Fibroblast of lung (primary cell): ENCODE measurements around the gene MEIS2. TPM values are rescaled to one million over a fixed set of nuclear protein-coding genes. Genes with fewer than 3 reads are reported as not detected.

Source experiments
- DNase-seq, 2 donors: peaks; one replicate each; pipeline versions ENCODE4 v3.0.0 to v3.0.0-alpha.2; 2010; ENCODE audit warnings: low read depth in 2 of 2
- H2AFZ ChIP-seq: 2 replicates; pipeline ENCODE4 v1.5.1; 2012; ENCODE audit warnings: low read length, control low read depth, inconsistent platforms
- H3K27ac ChIP-seq: 2 replicates; pipeline ENCODE4 v1.5.1; 2011; ENCODE audit warnings: low read length, control low read depth; ENCODE audit not compliant: insufficient read depth
- H3K27me3 ChIP-seq: 2 replicates; pipeline ENCODE4 v1.5.1; 2011; ENCODE audit warnings: mild to moderate bottlenecking, low read length; ENCODE audit not compliant: control insufficient read depth, insufficient read depth
- H3K36me3 ChIP-seq: 2 replicates; pipeline ENCODE4 v1.5.1; 2011; ENCODE audit warnings: low read length; ENCODE audit not compliant: control insufficient read depth, insufficient read depth
- H3K4me1 ChIP-seq: 2 replicates; pipeline ENCODE4 v1.5.1; 2011; ENCODE audit warnings: low read length; ENCODE audit not compliant: control insufficient read depth, insufficient read depth; ENCODE audit errors: extremely low read depth
- H3K4me2 ChIP-seq: 2 replicates; pipeline ENCODE4 v1.5.1; 2011; ENCODE audit warnings: low read length, control low read depth; ENCODE audit not compliant: insufficient read depth; ENCODE audit errors: extremely low read depth
- H3K4me3 ChIP-seq, 4 experiments: fragments of 200-600 bp in 1 of 4; sonication (generic) in 1 of 4; replicated peaks in 1 of 4; 2 replicates each; pipeline ENCODE4 v1.5.1; 2011 to 2016; ENCODE audit warnings: low read length in 4 of 4, low read depth in 3 of 4, mild to moderate bottlenecking in 3 of 4, control low read depth in 2 of 4, inconsistent platforms in 1 of 4, mixed read lengths in 1 of 4; ENCODE audit not compliant: insufficient read depth in 1 of 4; ENCODE audit errors: control extremely low read depth in 1 of 4
- H3K79me2 ChIP-seq: 2 replicates; pipeline ENCODE4 v1.5.1; 2012; ENCODE audit warnings: mild to moderate bottlenecking, low read length, inconsistent platforms; ENCODE audit not compliant: control insufficient read depth, insufficient read depth
- H3K9ac ChIP-seq: 2 replicates; pipeline ENCODE4 v1.5.1; 2011; ENCODE audit warnings: mild to moderate bottlenecking, low read length, control low read depth; ENCODE audit not compliant: insufficient read depth
- H3K9me3 ChIP-seq: 2 replicates; pipeline ENCODE4 v1.5.1; 2012; ENCODE audit warnings: low read depth, low read length; ENCODE audit not compliant: control insufficient read depth, insufficient read depth
- H4K20me1 ChIP-seq: 2 replicates; pipeline ENCODE4 v1.5.1; 2011; ENCODE audit warnings: low read length; ENCODE audit not compliant: control insufficient read depth, insufficient read depth; ENCODE audit errors: extremely low read depth
- EZH2 ChIP-seq: IDR thresholded peaks from 2 replicates; pipeline ENCODE4 v1.5.1; 2012; ENCODE audit warnings: low read length, control low read depth, mild to moderate bottlenecking; ENCODE audit errors: missing control alignments
- polyA plus RNA-seq, 2 donors: library from polyadenylated mRNA; depleted of rRNA in 1 of 2; stranded (reverse) in 1 of 2; unstranded in 1 of 2; fragments of >200 nt; gene quantifications; 2 replicates each; pipeline ENCODE4 v1.2.1, GENCODE V29; 2011 to 2012; ENCODE audit warnings: missing spikeins in 1 of 2
- total RNA-seq: library from RNA; depleted of rRNA; stranded (reverse); fragments of >200 nt; gene quantifications from 2 replicates; pipeline ENCODE4 v1.2.1, GENCODE V29; 2014
- TF ChIP-seq, protein P1 (sequence below), 2 donors: IDR thresholded peaks in 1 of 2; conservative IDR thresholded peaks in 1 of 2; 1 replicate in 1 of 2; 2 replicates in 1 of 2; pipeline ENCODE4 v1.5.1; 2011 to 2012; ENCODE audit warnings: low read length in 2 of 2, control low read depth in 1 of 2, inconsistent platforms in 1 of 2, low read depth in 1 of 2, mild to moderate bottlenecking in 1 of 2

Gene MEIS2
- total and polyA plus RNA-seq, 2 donors (not counting 1 experiment from before 2014, with no cell fraction given), result 31.0 to 37.1 TPM

DNA sequence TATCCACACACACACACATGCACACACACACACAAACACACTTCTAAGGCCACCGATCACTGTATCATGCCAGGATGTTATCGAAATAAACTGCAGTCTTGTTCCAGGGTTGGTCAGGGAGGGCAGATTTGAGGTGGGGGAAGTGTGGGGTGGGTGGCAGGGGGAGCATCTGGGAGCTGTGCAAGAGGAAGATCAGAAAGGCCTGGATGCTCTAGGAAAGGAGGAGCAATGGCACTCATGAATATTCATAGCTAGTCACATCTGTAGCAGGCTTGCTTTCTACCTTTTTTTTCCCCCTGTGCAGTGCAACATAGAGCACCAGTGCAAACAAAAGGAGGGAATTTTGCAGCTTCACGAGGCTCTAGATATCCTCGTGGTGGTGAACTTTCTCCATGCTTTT lies 84.9 kb downstream of the MEIS2 start:
- no peak overlapping the region for H2AFZ ChIP-seq
- DNase-seq, result peak in 1 of 2 donors; percentile 48
- peaks cover 12% of the 10 kb centered on the region for H3K79me2 ChIP-seq
- no peaks in the 10 kb centered on the region for H4K20me1 ChIP-seq
- TF ChIP-seq, protein P1, sequence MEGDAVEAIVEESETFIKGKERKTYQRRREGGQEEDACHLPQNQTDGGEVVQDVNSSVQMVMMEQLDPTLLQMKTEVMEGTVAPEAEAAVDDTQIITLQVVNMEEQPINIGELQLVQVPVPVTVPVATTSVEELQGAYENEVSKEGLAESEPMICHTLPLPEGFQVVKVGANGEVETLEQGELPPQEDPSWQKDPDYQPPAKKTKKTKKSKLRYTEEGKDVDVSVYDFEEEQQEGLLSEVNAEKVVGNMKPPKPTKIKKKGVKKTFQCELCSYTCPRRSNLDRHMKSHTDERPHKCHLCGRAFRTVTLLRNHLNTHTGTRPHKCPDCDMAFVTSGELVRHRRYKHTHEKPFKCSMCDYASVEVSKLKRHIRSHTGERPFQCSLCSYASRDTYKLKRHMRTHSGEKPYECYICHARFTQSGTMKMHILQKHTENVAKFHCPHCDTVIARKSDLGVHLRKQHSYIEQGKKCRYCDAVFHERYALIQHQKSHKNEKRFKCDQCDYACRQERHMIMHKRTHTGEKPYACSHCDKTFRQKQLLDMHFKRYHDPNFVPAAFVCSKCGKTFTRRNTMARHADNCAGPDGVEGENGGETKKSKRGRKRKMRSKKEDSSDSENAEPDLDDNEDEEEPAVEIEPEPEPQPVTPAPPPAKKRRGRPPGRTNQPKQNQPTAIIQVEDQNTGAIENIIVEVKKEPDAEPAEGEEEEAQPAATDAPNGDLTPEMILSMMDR (conservative IDR thresholded peaks at IDR 0.05 in 1 of 2, IDR thresholded peaks at IDR 0.05 in 1 of 2; ENCODE audit: low read depth in 1 of 2, low read length in 2 of 2), result no peak
- TF ChIP-seq EZH2, result no peak
- H3K4me2 ChIP-seq, result peak overlapping the region; percentile 79
- no peaks in the 10 kb centered on the region for H3K9me3 ChIP-seq
- peaks cover 2% of the 10 kb centered on the region for H3K36me3 ChIP-seq
- H3K27ac ChIP-seq, result peak overlapping the region; percentile 19
- H3K4me1 ChIP-seq, result peaks cover 6% of the 10 kb centered on the region
- no peak overlapping the region for H3K4me3 ChIP-seq
- H3K9ac ChIP-seq, result no peak overlapping the region
- H3K27me3 ChIP-seq, result no peaks in the 10 kb centered on the region

DNA sequence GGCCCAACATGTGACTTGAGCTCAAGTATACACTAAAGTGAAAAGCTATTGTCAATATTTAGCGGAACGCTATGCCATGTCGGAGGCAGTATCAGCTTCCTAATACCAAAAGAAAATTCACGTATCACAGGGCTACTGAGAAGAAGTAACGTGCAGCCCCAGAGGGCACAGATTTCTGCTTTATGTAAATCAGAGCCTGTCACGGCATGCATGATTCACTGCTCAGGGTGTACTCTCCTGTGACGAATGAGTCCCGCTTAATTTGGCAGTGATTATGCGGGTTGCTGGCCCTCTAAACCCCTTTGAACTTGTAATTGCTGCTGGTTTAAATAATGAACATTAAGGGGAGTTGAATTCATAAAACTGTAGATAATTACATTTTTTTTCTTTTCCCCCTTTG lies 85.3 kb downstream of the MEIS2 start:
- peaks cover 2% of the 10 kb centered on the region for H3K36me3 ChIP-seq
- peak in 1 of 2 donors; percentile 90 for DNase-seq

DNA sequence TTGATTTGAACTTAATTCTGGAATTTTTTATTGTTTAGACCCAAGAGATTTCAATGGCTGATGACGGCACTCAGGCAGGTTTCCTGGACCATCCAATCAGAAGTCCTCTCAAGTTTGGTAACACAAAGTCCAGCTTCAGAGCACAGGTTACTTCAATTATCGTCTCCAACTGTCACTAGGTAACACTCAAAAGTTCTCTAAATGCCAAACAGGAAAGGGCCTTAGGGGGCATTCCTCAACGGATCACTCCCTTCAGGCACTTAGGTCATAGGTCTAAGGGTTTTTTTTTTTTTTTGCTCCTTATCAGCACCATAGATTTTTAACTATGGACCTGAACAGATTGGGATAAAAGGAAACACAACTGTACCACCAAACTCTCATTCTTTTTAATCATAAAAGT lies 85.8 kb downstream of the MEIS2 start:
- TF ChIP-seq, protein P1 (conservative IDR thresholded peaks at IDR 0.05 in 1 of 2, IDR thresholded peaks at IDR 0.05 in 1 of 2; ENCODE audit: low read depth in 1 of 2, low read length in 2 of 2), result no peak
- TF ChIP-seq EZH2, result no peak
- Histone ChIP-seq H3K36me3 (peaks cover 2% of the 10 kb centered on the region), H3K4me1 (peaks cover 3% of the 10 kb centered on the region), H3K27me3 (no peaks in the 10 kb centered on the region), H2AFZ (no peak overlapping the region), H4K20me1 (no peaks in the 10 kb centered on the region), H3K9me3 (no peaks in the 10 kb centered on the region), H3K4me3 (no peak overlapping the region), H3K9ac (no peak overlapping the region), H3K4me2 (no peak overlapping the region), H3K79me2 (peaks cover 12% of the 10 kb centered on the region), H3K27ac (no peak overlapping the region)
- no peak for DNase-seq

More for the DNA sequence above, 85.3 kb downstream of the MEIS2 start:
- H3K4me1 ChIP-seq, result peaks cover 5% of the 10 kb centered on the region
- peaks cover 12% of the 10 kb centered on the region for H3K79me2 ChIP-seq
- H3K27me3 ChIP-seq, result no peaks in the 10 kb centered on the region
- H3K27ac ChIP-seq, result no peak overlapping the region
- H3K4me3 ChIP-seq, result no peak overlapping the region
- no peak for TF ChIP-seq EZH2
- TF ChIP-seq, protein P1 (conservative IDR thresholded peaks at IDR 0.05 in 1 of 2, IDR thresholded peaks at IDR 0.05 in 1 of 2; ENCODE audit: low read depth in 1 of 2, low read length in 2 of 2), result no peak
- no peak overlapping the region for H3K9ac ChIP-seq
- no peaks in the 10 kb centered on the region for H4K20me1 ChIP-seq
- H2AFZ ChIP-seq, result no peak overlapping the region
- no peak overlapping the region for H3K4me2 ChIP-seq
- no peaks in the 10 kb centered on the region for H3K9me3 ChIP-seq
